WTC11 (cell line): ENCODE measurements around the gene SLC29A1. TPM values are rescaled to one million over a fixed set of nuclear protein-coding genes. Genes with fewer than 3 reads are reported as not detected.
A peak's percentile ranks its signal among the peaks of the same experiment; 100 is the strongest.

Experiments used
- ARID4B ChIP-seq: sonication (generic); formaldehyde crosslinking; IDR thresholded peaks from 2 replicates; pipeline ENCODE4 v1.8.0; 2023; ENCODE audit warnings: missing genetic modification reagents, mild to moderate bottlenecking, borderline replicate concordance
- CDX4 ChIP-seq: fragments of 250-450 bp; sonication (Bioruptor Pico); IDR thresholded peaks from 2 replicates; pipeline ENCODE4 v1.9.0; 2021; ENCODE audit warnings: moderate library complexity, mild to moderate bottlenecking, inconsistent platforms, borderline replicate concordance
- CREB1 ChIP-seq: sonication (generic); formaldehyde crosslinking; IDR thresholded peaks from 2 replicates; pipeline ENCODE4 v1.8.0; 2023; ENCODE audit warnings: mild to moderate bottlenecking, missing genetic modification reagents
- E2F5 ChIP-seq: sonication (generic); formaldehyde crosslinking; IDR thresholded peaks from 2 replicates; pipeline ENCODE4 v1.8.1; 2022; ENCODE audit warnings: mild to moderate bottlenecking, moderate library complexity, missing genetic modification reagents
- EMX1 ChIP-seq: fragments of 250-450 bp; sonication (Bioruptor Pico); IDR thresholded peaks from 2 replicates; pipeline ENCODE4 v1.8.0; 2021; ENCODE audit warnings: mild to moderate bottlenecking
- ETV6 ChIP-seq: sonication (generic); formaldehyde crosslinking; IDR thresholded peaks from 2 replicates; pipeline ENCODE4 v1.8.1; 2022; ENCODE audit warnings: mild to moderate bottlenecking, missing genetic modification reagents
- FOXP1 ChIP-seq: sonication (generic); formaldehyde crosslinking; IDR thresholded peaks from 2 replicates; pipeline ENCODE4 v1.8.0; 2022; ENCODE audit warnings: missing genetic modification reagents, mild to moderate bottlenecking, moderate library complexity, borderline replicate concordance
- GTF2I ChIP-seq: fragments of 250-450 bp; sonication (Bioruptor Pico); conservative IDR thresholded peaks from 2 replicates; pipeline ENCODE4 v1.4.0; 2021; ENCODE audit warnings: mild to moderate bottlenecking
- HMGXB4 ChIP-seq: sonication (generic); formaldehyde crosslinking; IDR thresholded peaks from 2 replicates; pipeline ENCODE4 v1.8.1; 2023; ENCODE audit warnings: mild to moderate bottlenecking, moderate library complexity, missing genetic modification reagents
- NFYB ChIP-seq: sonication (generic); formaldehyde crosslinking; conservative IDR thresholded peaks from 2 replicates; pipeline ENCODE4 v1.8.0; 2022; ENCODE audit warnings: low read depth, missing genetic modification reagents
- OVOL2 ChIP-seq: fragments of 250-450 bp; sonication (Bioruptor Pico); IDR thresholded peaks from 2 replicates; pipeline ENCODE4 v1.9.0; 2021; ENCODE audit warnings: mild to moderate bottlenecking, borderline replicate concordance
- STAT6 ChIP-seq: sonication (generic); formaldehyde crosslinking; conservative IDR thresholded peaks from 2 replicates; pipeline ENCODE4 v1.8.1; 2023; ENCODE audit warnings: mild to moderate bottlenecking, low read depth, missing genetic modification reagents, moderate library complexity
- TEAD1 ChIP-seq: sonication (generic); formaldehyde crosslinking; IDR thresholded peaks from 2 replicates; pipeline ENCODE4 v1.8.0; 2022; ENCODE audit warnings: mild to moderate bottlenecking, missing genetic modification reagents
- TEAD4 ChIP-seq: sonication (generic); formaldehyde crosslinking; IDR thresholded peaks from 2 replicates; pipeline ENCODE4 v1.8.0; 2022; ENCODE audit warnings: mild to moderate bottlenecking, missing genetic modification reagents
- USF2 ChIP-seq: sonication (generic); formaldehyde crosslinking; IDR thresholded peaks from 2 replicates; pipeline ENCODE4 v1.8.1; 2023; ENCODE audit warnings: mild to moderate bottlenecking, missing genetic modification reagents, moderate library complexity
- ZNF121 ChIP-seq: sonication (generic); formaldehyde crosslinking; IDR thresholded peaks from 2 replicates; pipeline ENCODE4 v1.8.0; 2023; ENCODE audit warnings: missing genetic modification reagents
- ZNF219 ChIP-seq: sonication (generic); formaldehyde crosslinking; IDR thresholded peaks from 2 replicates; pipeline ENCODE4 v1.8.0; 2023; ENCODE audit warnings: missing genetic modification reagents, mild to moderate bottlenecking, borderline replicate concordance
- ZNF281 ChIP-seq: sonication (generic); formaldehyde crosslinking; IDR thresholded peaks from 2 replicates; pipeline ENCODE4 v1.8.0; 2023; ENCODE audit warnings: mild to moderate bottlenecking, missing genetic modification reagents
- ZSCAN18 ChIP-seq: fragments of 250-450 bp; sonication (Bioruptor Pico); IDR thresholded peaks from 2 replicates; pipeline ENCODE4 v2.1.2; 2022; ENCODE audit warnings: mild to moderate bottlenecking, moderate library complexity
- total RNA-seq: library from RNA; stranded (reverse); gene quantifications from 3 replicates; pipeline ENCODE4 v1.2.3, GENCODE V29; 2021

The SLC29A1 gene
- total RNA-seq, 1 experiment from 2014 or later, result 139 TPM

GRCh38 chr6:44257025-44257752 is 33.8 kb downstream of the SLC29A1 start, which contains the start of gene SLC35B2 (continued):
- no peak; the same call in 1 of the 2 replicates for TF ChIP-seq HMGXB4 (CRISPR knock-in tag)
- TF ChIP-seq EMX1, result peak; percentile 64; the same call in 1 of the 2 replicates
- no peak for TF ChIP-seq TEAD4 (CRISPR knock-in tag)
- TF ChIP-seq ZNF121 (CRISPR knock-in tag), result no peak
- peak; percentile 99 for TF ChIP-seq USF2 (CRISPR knock-in tag)
- peak; percentile 83; the same call in 1 of the 2 replicates for TF ChIP-seq ZNF219 (CRISPR knock-in tag)
- no peak; the same call in none of the 2 replicates for TF ChIP-seq ZNF281
- TF ChIP-seq E2F5 (CRISPR knock-in tag), result no peak; the same call in 1 of the 2 replicates
- no peak for TF ChIP-seq ZSCAN18 (CRISPR knock-in tag)
- peak; percentile 44; the same call in 1 of the 2 replicates for TF ChIP-seq TEAD1 (CRISPR knock-in tag)
- TF ChIP-seq NFYB (CRISPR knock-in tag), result no peak
- TF ChIP-seq OVOL2 (CRISPR knock-in tag), result no peak
- TF ChIP-seq GTF2I, result no peak
- no peak for TF ChIP-seq CREB1 (CRISPR knock-in tag)
- TF ChIP-seq ARID4B (CRISPR knock-in tag), result peak; percentile 71; the same call in 1 of the 2 replicates
- TF ChIP-seq ETV6 (CRISPR knock-in tag), result 0 out of 2 replicates have a peak, but pooled peaks have one; percentile 11
- no peak for TF ChIP-seq STAT6
- peak; percentile 79 for TF ChIP-seq FOXP1
- TF ChIP-seq CDX4 (CRISPR knock-in tag), result no peak
